Measurements from ENCODE around the gene SYTL5.

GRCh38 chrX:37959212-37960021 lies 46.9 kb upstream of the SYTL5 start:
- TF ChIP-seq CTCF (IDR thresholded peaks at IDR 0.05) (no peak), EP300 (IDR thresholded peaks at IDR 0.05) (no peak)

Measured in ovary (tissue), 3 donors.